Umbilical cord (tissue), 2 donors: ENCODE results near the gene PAN3. TPM values are rescaled to one million over a fixed set of nuclear protein-coding genes. Genes with fewer than 3 reads are reported as not detected.

Experiments used
- DNase-seq: peaks from one replicate; pipeline ENCODE4 v3.0.0-alpha.2; 2015; ENCODE audit warnings: low spot score
- total RNA-seq: library from RNA; depleted of rRNA; stranded (reverse); fragments of >200 nt; gene quantifications from one replicate; pipeline ENCODE4 v1.2.3, GENCODE V29; 2014; ENCODE audit warnings: low replicate concordance; ENCODE audit not compliant: insufficient read depth

PAN3 gene
- total RNA-seq, 1 donor from 2014 or later = 27.4 TPM

DNA sequence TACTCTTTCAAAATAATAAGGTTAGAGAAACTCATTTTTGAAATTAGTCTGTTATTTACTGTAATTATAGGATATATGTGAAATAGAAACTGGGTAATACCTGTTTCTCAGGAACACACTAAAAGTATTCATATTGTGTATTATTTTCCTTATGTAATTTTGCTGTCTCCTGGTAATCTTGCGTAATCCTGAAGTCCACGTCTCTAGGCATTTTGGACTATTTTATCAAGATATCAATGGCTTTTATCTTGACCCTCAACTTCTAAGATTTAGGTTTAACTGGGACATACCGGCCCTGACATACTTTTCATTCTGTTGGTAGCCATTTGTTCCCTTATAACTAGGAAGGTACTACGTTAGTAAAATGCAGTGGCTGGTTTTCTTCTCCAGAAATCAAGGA lies 80.3 kb downstream of the PAN3 start:
- no peak for DNase-seq

DNA sequence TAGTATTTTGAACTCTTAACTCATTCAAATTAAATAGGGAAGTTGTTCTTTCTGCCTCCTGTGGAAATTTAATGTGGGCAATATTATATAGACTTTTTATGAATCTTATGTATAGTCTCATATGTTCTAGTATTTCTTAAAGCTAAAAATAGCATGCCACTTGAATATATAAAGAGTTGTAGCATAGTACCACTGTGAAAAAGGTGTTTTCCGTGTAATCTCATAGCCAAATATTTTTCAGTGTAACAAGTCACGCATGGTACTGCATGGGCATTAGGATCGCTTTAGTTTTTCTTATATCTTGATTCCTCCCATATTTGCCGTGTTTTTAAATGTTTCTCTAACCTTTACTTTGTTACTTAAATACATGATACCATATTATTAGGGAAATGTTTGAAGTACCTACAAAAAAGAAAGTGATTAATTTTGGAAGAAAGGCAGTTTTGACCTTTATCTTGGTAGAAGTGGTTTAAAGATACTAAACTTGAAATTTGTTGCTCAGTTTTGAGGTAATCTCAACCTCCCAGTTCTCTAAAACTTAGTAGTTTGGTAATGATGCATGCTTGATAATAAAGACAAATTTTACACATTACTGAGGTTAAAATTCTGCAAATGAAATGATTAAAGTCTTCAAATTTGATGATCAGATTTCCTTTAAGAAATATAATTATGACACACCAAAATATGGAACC lies 81.2 kb downstream of the PAN3 start:
- no peak for DNase-seq

DNA sequence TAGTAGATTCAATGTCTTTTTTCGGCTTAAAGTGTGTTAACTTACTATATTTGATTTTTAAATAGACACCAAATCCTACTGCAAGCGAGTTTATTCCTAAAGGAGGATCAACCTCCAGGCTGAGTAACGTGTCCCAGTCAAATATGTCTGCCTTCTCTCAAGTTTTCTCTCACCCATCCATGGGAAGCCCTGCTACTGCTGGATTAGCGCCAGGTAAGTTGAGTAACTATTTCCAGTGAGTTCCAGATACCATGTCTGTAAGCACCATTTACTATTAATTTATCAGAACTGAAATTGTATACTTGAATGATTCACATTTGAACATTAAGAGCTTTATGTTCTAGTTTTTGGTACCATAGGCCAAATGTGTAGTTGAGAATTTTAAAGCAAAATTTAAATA lies 81.8 kb downstream of the PAN3 start:
- no peak for DNase-seq

GRCh38 chr13:28229522-28230411 lies 91.4 kb downstream of the PAN3 start:
- no peak for DNase-seq

DNA sequence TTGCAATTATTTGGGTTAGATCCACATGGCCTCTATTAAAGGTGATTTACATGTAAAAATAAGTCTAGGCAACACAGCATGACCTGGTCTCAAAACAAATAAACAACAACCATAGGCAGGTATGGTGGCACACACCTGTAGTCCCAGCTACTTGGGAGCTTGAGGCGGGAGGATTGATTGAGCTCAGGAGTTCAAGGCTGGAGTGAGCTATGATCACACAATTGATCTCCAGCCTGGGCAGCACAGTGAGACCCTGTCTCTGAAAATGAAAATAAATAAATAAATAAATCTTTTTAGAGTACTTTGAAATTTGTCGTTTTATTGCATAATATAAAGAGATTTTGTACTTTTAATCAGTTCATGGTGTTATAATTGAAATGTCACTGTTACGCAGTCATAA lies 93.3 kb downstream of the PAN3 start:
- DNase-seq = no peak

GRCh38 chr13:28237944-28238343 lies 99.6 kb downstream of the PAN3 start:
- DNase-seq = no peak

GRCh38 chr13:28239374-28239773 lies 101.0 kb downstream of the PAN3 start:
- no peak for DNase-seq

GRCh38 chr13:28245465-28245864 lies 107.1 kb downstream of the PAN3 start:
- no peak for DNase-seq

- DNase-seq = no peak
Observed at GRCh38 chr13:28246891-28247290, 108.5 kb downstream of the PAN3 start.

- no peak for DNase-seq
Observed at GRCh38 chr13:28248080-28248479, 109.7 kb downstream of the PAN3 start.

- DNase-seq = no peak
Observed at GRCh38 chr13:28250542-28250941, 112.2 kb downstream of the PAN3 start.

DNA sequence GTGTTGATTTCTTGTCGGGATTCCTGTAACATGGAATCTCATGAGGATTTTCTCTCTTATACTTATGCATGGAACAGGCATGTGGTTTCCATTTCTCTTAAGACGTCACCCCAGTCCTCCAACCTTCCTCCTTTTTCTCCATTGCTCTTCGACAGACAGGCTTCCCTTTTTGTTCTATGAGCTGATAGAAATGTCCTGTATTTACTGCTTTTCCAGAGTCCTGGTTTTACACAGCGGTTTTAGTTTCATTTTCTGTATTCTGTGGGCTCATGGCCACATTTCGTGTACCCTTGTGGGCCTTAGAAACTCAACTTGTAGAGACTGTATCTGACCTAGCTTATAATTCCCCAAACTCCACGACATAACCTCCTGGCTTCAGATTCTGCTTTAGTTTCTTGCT lies 113.1 kb downstream of the PAN3 start:
- no peak for DNase-seq

DNA sequence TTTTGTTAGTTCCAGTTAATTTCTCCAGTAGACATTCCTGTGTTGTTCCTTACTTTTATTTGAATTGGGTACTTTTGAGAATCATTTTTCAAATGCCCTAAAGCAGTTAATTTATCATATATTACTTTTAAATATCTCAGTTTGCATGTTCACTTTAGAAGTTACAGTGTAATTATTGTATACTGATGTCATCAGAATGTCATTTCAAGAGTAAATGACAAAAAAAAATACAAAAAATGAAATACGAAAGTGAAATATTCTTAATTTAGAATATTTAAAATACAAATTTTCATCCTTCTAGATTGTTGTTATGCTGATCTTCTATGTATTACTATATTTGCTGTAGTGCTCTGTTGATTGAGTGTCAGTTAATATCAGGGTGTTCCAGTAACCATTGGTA lies 114.2 kb downstream of the PAN3 start:
- no peak for DNase-seq

DNA sequence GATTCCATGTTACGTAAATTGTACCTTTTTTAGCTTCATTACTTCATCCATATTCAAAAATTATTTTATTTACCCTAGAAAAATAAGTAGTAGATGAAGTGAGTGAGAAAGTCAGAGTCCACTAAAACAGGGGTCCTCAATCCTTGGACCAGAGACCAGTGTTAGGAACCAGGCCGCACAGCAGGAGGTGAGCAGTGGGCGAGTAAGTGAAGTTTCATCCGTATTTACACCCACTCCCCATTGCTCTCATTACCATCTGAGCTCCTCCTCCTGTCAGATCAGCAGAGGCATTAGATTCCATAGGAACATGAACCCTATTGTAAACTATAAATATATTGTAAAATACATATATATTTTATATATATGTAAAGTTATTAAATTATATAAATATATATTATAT lies 119.0 kb downstream of the PAN3 start:
- no peak for DNase-seq

GRCh38 chr13:28258417-28258816 lies 120.1 kb downstream of the PAN3 start:
- no peak for DNase-seq

DNA sequence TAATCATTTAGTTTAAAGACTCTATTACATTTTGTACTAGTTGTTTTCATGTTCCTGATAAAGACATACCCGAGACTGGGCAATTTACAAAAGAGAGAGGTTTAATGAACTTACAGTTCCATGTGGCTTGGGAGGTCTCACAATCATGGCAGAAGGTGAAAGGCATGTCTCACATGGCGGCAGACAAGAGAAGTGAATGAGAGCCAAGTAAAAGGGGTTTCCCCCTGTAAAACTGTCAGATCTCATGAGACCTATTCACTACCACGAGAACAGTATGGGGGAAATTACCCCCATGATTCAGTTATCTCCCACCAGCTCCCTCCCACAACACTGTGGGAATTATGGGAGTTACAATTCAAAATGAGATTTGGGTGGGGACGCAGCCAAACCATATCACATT lies 129.2 kb downstream of the PAN3 start:
- no peak for DNase-seq

GRCh38 chr13:28268800-28269223 lies 130.5 kb downstream of the PAN3 start:
- DNase-seq = no peak

GRCh38 chr13:28271056-28271840 lies 132.9 kb downstream of the PAN3 start:
- DNase-seq = no peak

DNA sequence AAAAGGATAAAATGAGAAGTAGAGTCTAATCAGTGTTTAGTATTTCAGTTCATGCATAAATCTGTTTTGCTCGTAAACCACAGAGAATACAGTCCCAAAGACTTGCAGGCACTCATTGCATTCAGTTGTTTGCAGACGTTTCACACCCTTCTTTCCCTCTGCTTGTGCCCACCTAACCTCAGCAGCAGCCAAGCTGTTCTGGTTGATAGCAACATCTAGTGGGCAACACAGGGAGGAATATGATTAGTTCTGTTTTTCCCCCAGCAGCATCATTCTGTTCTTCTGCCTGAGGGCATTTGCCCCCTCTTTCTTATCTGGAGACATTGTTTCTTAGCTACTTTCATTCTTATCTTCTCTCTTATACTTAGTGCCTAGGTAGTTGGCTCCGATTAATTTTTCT lies 135.6 kb downstream of the PAN3 start:
- no peak for DNase-seq

DNA sequence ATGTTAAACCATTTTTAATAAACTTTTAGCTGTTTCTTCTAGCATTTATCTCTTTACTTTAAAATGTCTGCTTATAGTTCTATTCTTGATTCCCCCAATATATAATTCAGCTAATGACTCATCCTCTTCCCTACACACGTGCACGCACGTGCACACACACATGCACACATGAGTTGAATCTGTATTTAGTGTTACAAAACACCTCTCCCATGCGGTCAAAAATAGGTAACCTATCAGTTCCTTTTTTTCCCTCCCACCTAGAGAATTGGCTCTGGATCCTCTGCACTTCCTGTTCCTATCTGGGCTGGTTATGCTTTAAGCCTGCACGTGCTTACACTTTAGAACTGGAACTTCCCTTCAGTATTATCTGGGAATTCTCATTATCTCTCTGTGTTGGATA lies 144.1 kb downstream of the PAN3 start:
- DNase-seq = no peak

DNA sequence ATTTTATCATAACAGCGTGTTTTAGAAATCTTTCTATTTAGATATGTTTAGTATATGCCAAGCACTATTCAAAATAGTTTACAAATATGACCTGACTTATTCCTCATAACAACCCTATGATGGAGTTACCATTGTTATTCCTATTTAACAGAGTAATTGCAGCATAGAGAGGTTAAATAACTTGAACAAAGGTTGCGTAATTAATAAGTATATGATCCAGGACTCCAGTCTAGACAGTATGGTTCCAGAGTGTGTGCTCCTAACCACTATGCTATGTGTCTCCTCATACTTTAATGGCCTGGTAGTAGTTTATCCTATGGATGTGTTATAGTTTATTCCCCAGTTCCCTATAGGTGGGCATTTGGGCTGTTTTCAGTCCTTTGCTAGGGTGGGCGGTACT lies 145.3 kb downstream of the PAN3 start:
- DNase-seq = no peak

GRCh38 chr13:28286263-28286662 lies 147.9 kb downstream of the PAN3 start:
- no peak for DNase-seq
